ENCODE data around the gene MRPL12. TPM values are rescaled to one million over a fixed set of nuclear protein-coding genes. Genes with fewer than 3 reads are reported as not detected.

MRPL12 gene
- total RNA-seq, 4 donors from 2014 or later: 69.6 to 115 (median 79.9) TPM

GRCh38 chr17:81722184-81723120, 19.3 kb downstream of the MRPL12 start:
- no peaks in the 10 kb centered on the region for H3K9me3 ChIP-seq
- H3K27me3 ChIP-seq: peaks cover 0 to 10% (median 0%) of the 10 kb centered on the region in 4 donors
- peaks cover 21 to 63% (median 24%) of the 10 kb centered on the region in 3 donors for H3K4me1 ChIP-seq
- TF ChIP-seq CTCF (IDR thresholded peaks at IDR 0.05) (peak in 2 of 6 experiments; percentile 21 to 31), POLR2A (IDR thresholded peaks at IDR 0.05) (no peak)
- peaks cover 0 to 36% (median 0%) of the 10 kb centered on the region in 3 donors for H3K36me3 ChIP-seq
- peak overlapping the region; percentile 74 to 91 (median 90) for H3K27ac ChIP-seq
- WGBS, 2 donors: 14 to 35% methylated on average over 8 to 9 of the region's 10 CpGs
- no peak for DNase-seq
- intact Hi-C loops (cut with DNase I): no loop called here
- no peak overlapping the region for H3K4me3 ChIP-seq

DNA sequence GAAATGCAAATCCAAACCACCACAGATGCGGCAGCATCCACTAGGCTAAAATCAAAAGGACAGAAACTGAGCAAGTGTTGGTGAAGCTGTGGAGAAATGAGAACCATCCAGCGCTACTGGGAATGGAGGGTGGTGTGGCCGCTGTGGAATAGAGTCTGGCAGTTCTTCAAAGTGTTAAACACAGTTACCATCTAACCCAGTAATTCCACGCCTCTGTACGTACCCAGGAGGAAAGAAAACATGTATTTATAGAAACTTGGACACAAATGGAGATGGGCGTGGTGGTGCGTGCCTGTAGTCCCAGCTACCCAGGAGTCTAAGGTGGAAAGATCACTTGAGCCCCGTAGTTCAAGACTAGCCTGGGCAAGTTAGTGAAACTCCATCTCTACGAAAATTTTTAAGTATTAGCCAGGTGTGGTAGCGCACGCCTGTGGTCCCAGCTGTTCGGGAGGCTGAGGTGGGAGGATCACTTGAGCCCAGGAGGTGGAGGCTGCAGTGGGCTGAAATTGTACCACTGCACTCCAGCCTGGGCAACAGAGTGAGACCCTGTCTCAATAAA, 20.6 kb downstream of the MRPL12 start:
- 19 to 29% methylated on average over 11 to 12 of the region's 12 CpGs for WGBS, 2 donors

DNA sequence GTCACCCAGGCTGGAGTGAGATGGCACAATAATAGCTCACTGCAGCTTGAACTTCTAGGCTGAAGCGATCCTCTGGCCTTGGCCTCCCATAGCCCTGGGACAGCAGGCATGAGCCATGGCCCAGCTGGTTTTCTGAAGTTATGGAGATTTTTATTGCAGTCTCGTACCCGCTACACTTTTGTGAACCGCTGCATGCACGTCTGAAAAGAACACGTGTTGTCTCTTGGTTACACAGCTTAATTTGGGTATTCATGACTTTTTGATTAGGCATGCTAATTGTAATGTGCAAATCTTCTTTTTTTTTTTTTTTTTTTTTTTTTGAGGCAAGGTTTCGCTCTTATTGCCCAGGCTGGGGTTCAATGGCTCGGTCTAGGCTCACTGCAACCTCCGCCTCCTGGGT, 22.3 kb downstream of the MRPL12 start:
- DNase-seq: no peak
- Histone ChIP-seq H3K9me3 (no peaks in the 10 kb centered on the region), H3K27me3 (peaks cover 0 to 24% (median 0%) of the 10 kb centered on the region in 4 donors), H3K36me3 (peaks cover 0 to 6% (median 0%) of the 10 kb centered on the region in 3 donors), H3K4me3 (no peak overlapping the region), H3K27ac (peak overlapping the region; percentile 65 to 91 (median 82)), H3K4me1 (peaks cover 21 to 77% (median 24%) of the 10 kb centered on the region in 3 donors)
- intact Hi-C loops (cut with DNase I): no loop called here
- 71 to 79% methylated on average over 8 to 9 of the region's 9 CpGs for WGBS, 2 donors
- TF ChIP-seq POLR2A (IDR thresholded peaks at IDR 0.05) (no peak), CTCF (IDR thresholded peaks at IDR 0.05) (no peak)

More for the DNA sequence above, 20.6 kb downstream of the MRPL12 start:
- DNase-seq: no peak
- peak in 2 of 4 donors; percentile 39 to 52 for TF ChIP-seq POLR2A (IDR thresholded peaks at IDR 0.05)
- no peak for TF ChIP-seq CTCF (IDR thresholded peaks at IDR 0.05)
- H3K4me1 ChIP-seq: peaks cover 21 to 73% (median 24%) of the 10 kb centered on the region in 3 donors
- H3K9me3 ChIP-seq: no peaks in the 10 kb centered on the region
- peak overlapping the region in 1 of 4 donors; percentile 5 for H3K4me3 ChIP-seq
- intact Hi-C loops (cut with DNase I): no loop called here
- peaks cover 0 to 12% (median 0%) of the 10 kb centered on the region in 4 donors for H3K27me3 ChIP-seq
- peak overlapping the region; percentile 72 to 91 (median 90) for H3K27ac ChIP-seq
- peaks cover 0 to 23% (median 0%) of the 10 kb centered on the region in 3 donors for H3K36me3 ChIP-seq

GRCh38 chr17:81726004-81726403, 22.8 kb downstream of the MRPL12 start:
- Histone ChIP-seq H3K4me1 (peaks cover 26 to 80% (median 26%) of the 10 kb centered on the region in 3 donors), H3K36me3 (peaks cover 0 to under 1% (median 0%) of the 10 kb centered on the region in 3 donors), H3K27ac (peak overlapping the region; percentile 65 to 91 (median 82)), H3K9me3 (no peaks in the 10 kb centered on the region), H3K4me3 (no peak overlapping the region), H3K27me3 (peaks cover 0 to 30% (median 0%) of the 10 kb centered on the region in 4 donors)
- intact Hi-C loops (cut with DNase I): no loop called here
- no peak for TF ChIP-seq POLR2A (IDR thresholded peaks at IDR 0.05)
- no peak for TF ChIP-seq CTCF (IDR thresholded peaks at IDR 0.05)
- 31 to 33% methylated on average over 6 to 8 of the region's 9 CpGs for WGBS, 2 donors
- no peak for DNase-seq
